GM12878 (cell line): ENCODE measurements around the gene PCCA. TPM values are rescaled to one million over a fixed set of nuclear protein-coding genes. Genes with fewer than 3 reads are reported as not detected.

ENCODE experiments used
- ATAC-seq: fragments of 200-7000 bp; cut with Tn5 transposase; 3 replicates; pipeline ENCODE4 v1.9.1; 2020; ENCODE audit warnings: mild to moderate bottlenecking, moderate library complexity
- BruUV-seq: library from RNA; stranded (reverse); fragments of 400-500 nt; replicated peaks from 2 replicates; lab custom pipeline; 2021; lab: Mats Ljungman, UMichigan
- CTCF ChIA-PET: fragments of 300-600 bp; sonication (Branson Sonifier 250); formaldehyde crosslinking; extraction: SDS; loops from one replicate; lab custom pipeline; 2021; ENCODE audit warnings: inconsistent platforms; lab: Yijun Ruan, JAX
- POLR2A ChIA-PET: fragments of 350-600 bp; formaldehyde crosslinking; extraction: SDS; loops from one replicate; lab custom pipeline; 2021; ENCODE audit warnings: inconsistent platforms; lab: Charles Lee
- RAD21 ChIA-PET: fragments of 300-600 bp; sonication (Branson Sonifier 250); formaldehyde crosslinking; loops from one replicate; lab custom pipeline; 2023; ENCODE audit warnings: antibody characterized with exemption; ENCODE audit not compliant: unreplicated experiment; lab: Charles Lee
- SMC1A ChIA-PET: fragments of 300-600 bp; sonication (Branson Sonifier 250); formaldehyde crosslinking; loops from one replicate; lab custom pipeline; 2023; ENCODE audit not compliant: unreplicated experiment, uncharacterized antibody; lab: Charles Lee
- DNase-seq: peaks from one replicate; pipeline ENCODE4 v3.0.0-alpha.2; 2011; ENCODE audit warnings: low read depth, low spot score
- FAIRE-seq: peaks from 3 replicates; lab custom pipeline; 2011; peaks lifted over from hg19 to GRCh38; lab: Jason Lieb, UNC
- H2AFZ ChIP-seq: 2 replicates; pipeline ENCODE4 v1.6.0; 2011; ENCODE audit warnings: low read depth, low read length, control low read depth; ENCODE audit not compliant: control insufficient read depth
- H3K27ac ChIP-seq: 2 replicates; pipeline ENCODE4 v1.5.1; 2011; ENCODE audit warnings: control low read depth; ENCODE audit not compliant: control insufficient read depth, insufficient read depth
- H3K27me3 ChIP-seq, 2 experiments: replicated peaks in 1 of 2; 2 replicates each; pipeline versions ENCODE4 v1.6.0 to v1.6.1; 2011; ENCODE audit warnings: low read length in 1 of 2; ENCODE audit not compliant: control insufficient read depth in 2 of 2, insufficient read depth in 2 of 2
- H3K36me3 ChIP-seq, 2 experiments: 2 replicates each; pipeline ENCODE4 v1.5.1; 2011; ENCODE audit warnings: low read length in 1 of 2; ENCODE audit not compliant: control insufficient read depth in 2 of 2, insufficient read depth in 2 of 2
- H3K4me1 ChIP-seq: 2 replicates; pipeline ENCODE4 v1.6.1; 2011; ENCODE audit warnings: mild to moderate bottlenecking, low read length, moderate library complexity, mixed read lengths; ENCODE audit not compliant: control insufficient read depth, insufficient read depth
- H3K4me2 ChIP-seq: 2 replicates; pipeline ENCODE4 v1.6.0; 2011; ENCODE audit warnings: control low read depth; ENCODE audit not compliant: control insufficient read depth, insufficient read depth
- H3K4me3 ChIP-seq: fragments of 200-600 bp; sonication (generic); 2 replicates; pipeline ENCODE4 v1.5.1; 2016
- H3K79me2 ChIP-seq: 2 replicates; pipeline ENCODE4 v1.6.0; 2011; ENCODE audit warnings: low read length; ENCODE audit not compliant: control insufficient read depth, insufficient read depth
- H3K9ac ChIP-seq: 2 replicates; pipeline ENCODE4 v1.8.0; 2011; ENCODE audit warnings: low read length, control low read depth, mixed read lengths; ENCODE audit not compliant: control insufficient read depth, insufficient read depth
- H3K9me3 ChIP-seq: replicated peaks from 3 replicates; pipeline ENCODE4 v1.5.1; 2011; ENCODE audit warnings: mild to moderate bottlenecking, low read length; ENCODE audit not compliant: control insufficient read depth, insufficient read depth
- H4K20me1 ChIP-seq: 2 replicates; pipeline ENCODE4 v1.6.0; 2011; ENCODE audit not compliant: control insufficient read depth, insufficient read depth
- ATF3 ChIP-seq: IDR thresholded peaks from 2 replicates; pipeline ENCODE4 v1.6.1; 2011; ENCODE audit warnings: low read depth, mild to moderate bottlenecking, low read length, moderate library complexity, borderline replicate concordance; ENCODE audit errors: extremely low read depth
- BACH1 ChIP-seq: fragments of 450-650 bp; IDR thresholded peaks from 2 replicates; pipeline ENCODE4 v1.6.1; 2017; ENCODE audit warnings: mild to moderate bottlenecking, borderline replicate concordance
- HCFC1 ChIP-seq: fragments of 150-350 bp; IDR thresholded peaks from 2 replicates; pipeline ENCODE4 v1.6.1; 2014; ENCODE audit warnings: low read length
- HDGF ChIP-seq: fragments of 450-650 bp; IDR thresholded peaks from 2 replicates; pipeline ENCODE4 v1.6.1; 2016; ENCODE audit warnings: antibody characterized with exemption
- MYB ChIP-seq: fragments of 150-350 bp; IDR thresholded peaks from 2 replicates; pipeline ENCODE4 v1.6.1; 2014; ENCODE audit warnings: mild to moderate bottlenecking, low read depth, low read length, borderline replicate concordance
- PKNOX1 ChIP-seq: fragments of 450-650 bp; IDR thresholded peaks from 2 replicates; pipeline ENCODE4 v1.6.1; 2016; ENCODE audit warnings: mild to moderate bottlenecking
- RFX5 ChIP-seq: IDR thresholded peaks from 2 replicates; pipeline ENCODE4 v1.6.1; 2011; ENCODE audit warnings: low read depth, low read length, improper control_type of control experiment
- SKIL ChIP-seq: fragments of 450-650 bp; IDR thresholded peaks from 2 replicates; pipeline ENCODE4 v1.6.1; 2017; ENCODE audit warnings: mild to moderate bottlenecking, low read depth, inconsistent platforms; ENCODE audit not compliant: poor library complexity, severe bottlenecking
- STAT1 ChIP-seq: fragments of 450-650 bp; conservative IDR thresholded peaks from 2 replicates; pipeline ENCODE4 v1.6.1; 2014; ENCODE audit warnings: antibody characterized with exemption, mild to moderate bottlenecking
- TCF12 ChIP-seq: IDR thresholded peaks from 2 replicates; pipeline ENCODE4 v1.6.1; 2011; ENCODE audit warnings: low read depth, mild to moderate bottlenecking, low read length
- WRNIP1 ChIP-seq: IDR thresholded peaks from 2 replicates; pipeline ENCODE4 v1.6.1; 2011; ENCODE audit warnings: low read depth, low read length, improper control_type of control experiment, borderline replicate concordance
- YY1 ChIP-seq: IDR thresholded peaks from 2 replicates; pipeline ENCODE4 v1.6.1; 2011; ENCODE audit warnings: low read depth, mild to moderate bottlenecking, low read length
- ZNF217 ChIP-seq: fragments of 450-650 bp; IDR thresholded peaks from 2 replicates; pipeline ENCODE4 v1.6.1; 2017; ENCODE audit warnings: antibody characterized with exemption, mild to moderate bottlenecking
- ZNF274 ChIP-seq: IDR thresholded peaks from one replicate; pipeline ENCODE4 v1.8.0; 2011; ENCODE audit not compliant: insufficient read length, insufficient read depth
- WGBS: methylation state at CpG from one replicate; pipeline ENCODE4 v1.1.6; 2016; ENCODE audit warnings: low lambda C conversion rate; ENCODE audit not compliant: insufficient replicate concordance, insufficient coverage; ENCODE audit errors: missing lambda C conversion rate; 5-methylcytosine and 5-hydroxymethylcytosine counted together
- in situ Hi-C: fragments of 300-500 bp; cut with MboI; formaldehyde crosslinking; loops from 9 replicates; pipeline ENCODE4 v1.14.3; 2018; ENCODE audit warnings: mixed read lengths
- intact Hi-C: fragments of 100-400 bp; cut with micrococcal nuclease; formaldehyde crosslinking; loops from one replicate; pipeline ENCODE4 v1.14.2; 2022; ENCODE audit not compliant: unreplicated experiment
- polyA plus RNA-seq, 11 experiments: library from polyadenylated mRNA; depleted of rRNA in 4 of 11; unstranded in 6 of 11; stranded (reverse) in 5 of 11; fragments of >200 nt; fragmentation: Nextera tagmentation in 4 of 11; fragmentation: Illumina TruSeq in 1 of 11; extraction: Ambion mirVana in 4 of 11; extraction: Trizol in 1 of 11; gene quantifications; 1 replicate in 1 of 11; 2 replicates in 10 of 11; pipeline versions ENCODE4 v1.2.1 to v1.2.3, GENCODE V29; 2011 to 2016; ENCODE audit warnings: inconsistent platforms in 2 of 11, missing spikeins in 2 of 11, low read depth in 1 of 11
- total RNA-seq, 4 experiments: library from RNA; depleted of rRNA in 3 of 4; stranded (reverse); fragments of >200 nt in 3 of 4; fragmentation: Illumina TruSeq in 1 of 4; extraction: Trizol in 1 of 4; gene quantifications; 2 replicates each; pipeline versions ENCODE4 v1.2.1 to v1.2.3, GENCODE V29; 2013 to 2021

Gene PCCA
- total and polyA plus RNA-seq, 10 of the 15 experiments (the other 5 are each of a cell fraction or from before 2014, with no cell fraction given): 5.9 to 18.2 (median 12.4) TPM

- TF ChIP-seq ATF3 (no peak), ZNF217 (no peak)
- TF ChIP-seq, all 136 proteins: peak for 0
These were observed 267.5 kb downstream of the PCCA start (continued) for GRCh38 chr13:100356426-100356825.

- RAD21 ChIA-PET: no interaction called here
- TF ChIP-seq HDGF (no peak), HCFC1 (no peak), ZNF274 (no peak), SKIL (no peak), WRNIP1 (no peak), MYB (no peak), BACH1 (no peak), YY1 (no peak), RFX5 (no peak), TCF12 (no peak), PKNOX1 (no peak), STAT1 (no peak)
- TF ChIP-seq, all 136 proteins: peak for 0
- intact Hi-C loops (no loop called here), in situ Hi-C loops (no loop called here)
- no peak overlapping the region for H3K9ac ChIP-seq
- ChIA-PET SMC1A (interaction anchor here (0.9 kb wide), 1 partner anchor 45 kb away, joined by 3 read pairs; no protein-coding TSS in a partner anchor), CTCF (interaction anchor here (2.1 kb wide), 1 partner anchor 10 kb away, joined by 8 read pairs; no protein-coding TSS in a partner anchor), POLR2A (no interaction called here)
- 90% methylated on average over 3 of the region's 3 CpGs for WGBS
- H3K9me3 ChIP-seq: no peaks in the 10 kb centered on the region
- H3K4me2 ChIP-seq: no peak overlapping the region
- no peak overlapping the region for H3K27ac ChIP-seq
- BruUV-seq: no TSS peak
- DNase-seq (no peak), FAIRE-seq (no peak), ATAC-seq (no peak)
- H3K4me1 ChIP-seq: no peaks in the 10 kb centered on the region
- H3K79me2 ChIP-seq: no peaks in the 10 kb centered on the region
- H3K4me3 ChIP-seq: no peak overlapping the region
- H3K36me3 ChIP-seq: no peaks in the 10 kb centered on the region
- no peaks in the 10 kb centered on the region for H4K20me1 ChIP-seq
- H3K27me3 ChIP-seq: no peaks in the 10 kb centered on the region
- H2AFZ ChIP-seq: no peak overlapping the region
These were observed 268.0 kb downstream of the PCCA start for GRCh38 chr13:100356889-100357288.
